Lower lobe of right lung (tissue), 2 donors: ENCODE measurements around the gene LMNTD2. TPM values are rescaled to one million over a fixed set of nuclear protein-coding genes. Genes with fewer than 3 reads are reported as not detected.
A peak's percentile ranks its signal among the peaks of the same experiment; 100 is the strongest.

ENCODE experiments used
- ATAC-seq, 2 donors: fragments of 200-7000 bp; cut with Tn5 transposase; one replicate each; pipeline ENCODE4 v1.9.1; 2020 to 2022; ENCODE audit warnings: mild to moderate bottlenecking in 2 of 2, moderate library complexity in 2 of 2
- DNase-seq: peaks from one replicate; pipeline ENCODE4 v3.0.0-alpha.2; 2020
- H3K27ac ChIP-seq: fragments of 200-600 bp; one replicate; pipeline ENCODE4 v1.8.0; 2022
- H3K27me3 ChIP-seq: fragments of 200-600 bp; one replicate; pipeline ENCODE4 v1.8.0; 2022; ENCODE audit warnings: low read depth
- H3K36me3 ChIP-seq: fragments of 200-600 bp; one replicate; pipeline ENCODE4 v1.8.0; 2022; ENCODE audit warnings: mild to moderate bottlenecking
- H3K4me1 ChIP-seq: fragments of 200-600 bp; one replicate; pipeline ENCODE4 v1.8.0; 2022
- H3K4me3 ChIP-seq: fragments of 200-600 bp; one replicate; pipeline ENCODE4 v1.8.0; 2022; ENCODE audit warnings: mild to moderate bottlenecking
- H3K9me3 ChIP-seq: fragments of 200-600 bp; one replicate; pipeline ENCODE4 v1.8.0; 2022
- CTCF ChIP-seq: fragments of 200-600 bp; IDR thresholded peaks from one replicate; pipeline ENCODE4 v1.8.0; 2022; ENCODE audit warnings: antibody characterized with exemption, mild to moderate bottlenecking
- intact Hi-C: fragments of 100-400 bp; cut with DNase I; formaldehyde crosslinking; loops from one replicate; pipeline ENCODE4 v1.11.0; 2022
- total RNA-seq: library from RNA; stranded (reverse); fragmentation: NEBNext Ultra II Directional; extraction: Animal tissue kit (Norgen Biotek cat#: 25700); gene quantifications from one replicate; pipeline ENCODE4 v1.2.1, GENCODE V29; 2021
- donor health status: DM: no; HTN: yes; CAD: no; lungs with severe emphysema.

Gene LMNTD2
- total RNA-seq, 1 donor from 2014 or later: 6.0 TPM

- intact Hi-C loops: no loop called here
- no peaks in the 10 kb centered on the region for H3K9me3 ChIP-seq
- peak overlapping the region; percentile 73 for H3K4me3 ChIP-seq
- TF ChIP-seq CTCF: no peak
- peaks cover 40% of the 10 kb centered on the region for H3K4me1 ChIP-seq
- H3K36me3 ChIP-seq: peaks cover 7% of the 10 kb centered on the region
- peak; percentile 90 for DNase-seq
- peaks cover 27% of the 10 kb centered on the region for H3K27me3 ChIP-seq
- peak overlapping the region; percentile 91 for H3K27ac ChIP-seq
- peak; percentile 76 to 77 for ATAC-seq
Measured at GRCh38 chr11:561148-562003, 838 bp upstream of the LMNTD2 start.

GRCh38 chr11:559712-560304 is 730 bp downstream of the LMNTD2 start:
- no peak for ATAC-seq
- Histone ChIP-seq H3K27ac (peak overlapping the region; percentile 89), H3K4me3 (peak overlapping the region; percentile 73), H3K36me3 (peaks cover 7% of the 10 kb centered on the region), H3K4me1 (peaks cover 49% of the 10 kb centered on the region), H3K27me3 (peaks cover 41% of the 10 kb centered on the region), H3K9me3 (no peaks in the 10 kb centered on the region)
- TF ChIP-seq CTCF: no peak
- intact Hi-C loops: no loop called here
- no peak for DNase-seq

GRCh38 chr11:559020-559620 is 1.4 kb downstream of the LMNTD2 start:
- no peak overlapping the region for H3K27ac ChIP-seq
- H3K27me3 ChIP-seq: peaks cover 48% of the 10 kb centered on the region
- peaks cover 7% of the 10 kb centered on the region for H3K36me3 ChIP-seq
- ATAC-seq: no peak
- no peaks in the 10 kb centered on the region for H3K9me3 ChIP-seq
- no peak for TF ChIP-seq CTCF
- intact Hi-C loops: no loop called here
- H3K4me3 ChIP-seq: no peak overlapping the region
- H3K4me1 ChIP-seq: peaks cover 52% of the 10 kb centered on the region
- no peak for DNase-seq

- no peak for ATAC-seq
- DNase-seq: no peak
- Histone ChIP-seq H3K4me3 (no peak overlapping the region), H3K27ac (no peak overlapping the region), H3K36me3 (peaks cover 7% of the 10 kb centered on the region), H3K27me3 (peaks cover 54% of the 10 kb centered on the region), H3K4me1 (peaks cover 46% of the 10 kb centered on the region), H3K9me3 (no peaks in the 10 kb centered on the region)
- no peak for TF ChIP-seq CTCF
- intact Hi-C loops: no loop called here
Measured at GRCh38 chr11:558503-558902, 2.0 kb downstream of the LMNTD2 start.

- H3K36me3 ChIP-seq: no peaks in the 10 kb centered on the region
- no peak for DNase-seq
- no peak for TF ChIP-seq CTCF
- peaks cover 38% of the 10 kb centered on the region for H3K4me1 ChIP-seq
- no peak for ATAC-seq
- intact Hi-C loops: no loop called here
- no peak overlapping the region for H3K4me3 ChIP-seq
- H3K27ac ChIP-seq: no peak overlapping the region
- peaks cover 63% of the 10 kb centered on the region for H3K27me3 ChIP-seq
- H3K9me3 ChIP-seq: no peaks in the 10 kb centered on the region
Measured at GRCh38 chr11:557328-558132, 3.0 kb downstream of the LMNTD2 start.
